ENCODE data around the gene STX10.

Gene STX10

DNA sequence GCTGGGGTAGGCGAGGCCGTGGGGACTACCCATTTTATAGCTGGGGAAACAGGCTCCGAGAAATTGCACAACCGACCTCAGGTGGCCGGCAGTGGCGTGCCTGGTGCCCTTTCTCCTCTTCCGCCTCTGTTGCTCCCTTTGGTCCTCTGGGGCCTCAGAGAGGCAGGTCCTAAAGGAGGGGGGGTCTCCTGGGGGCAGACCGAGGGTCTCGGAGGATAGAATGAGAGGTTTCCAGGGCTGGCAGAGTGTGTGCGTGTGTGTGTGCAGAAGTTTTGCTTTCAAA lies 11.3 kb downstream of the STX10 start:
- no peak for DNase-seq

DNA sequence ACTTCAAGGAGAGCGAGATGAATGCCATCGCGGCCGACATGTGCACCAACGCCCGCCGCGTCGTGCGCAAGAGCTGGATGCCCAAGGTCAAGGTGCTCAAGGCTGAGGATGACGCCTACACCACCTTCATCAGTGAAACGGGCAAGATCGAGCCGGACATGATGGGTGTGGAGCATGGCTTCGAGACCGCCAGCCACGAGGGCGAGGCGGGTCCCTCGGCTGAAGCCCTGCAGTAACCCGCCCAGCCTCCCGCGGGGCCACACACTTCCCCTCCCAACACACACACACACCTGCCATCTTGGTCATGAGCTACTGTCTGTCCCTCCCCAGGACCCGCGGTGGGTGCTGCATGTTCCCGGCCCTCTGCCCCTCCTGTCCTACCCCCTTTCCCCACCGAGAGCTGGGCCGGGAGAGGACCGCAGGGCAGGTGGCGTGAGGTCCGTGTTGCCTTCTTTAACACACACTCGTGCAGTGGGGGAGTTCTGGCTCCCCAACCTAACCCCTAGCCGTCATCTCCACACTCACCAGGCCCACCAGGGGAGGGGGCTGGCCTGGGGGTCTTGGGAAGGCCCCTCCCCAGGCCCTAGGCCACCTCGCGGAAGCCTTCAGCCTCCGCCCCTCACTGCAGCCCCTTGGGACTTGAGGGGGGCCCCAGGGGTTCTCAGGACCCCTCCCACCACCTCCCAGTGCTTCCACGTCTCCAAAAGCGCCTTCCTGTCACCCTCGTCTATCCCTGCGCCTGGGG lies 11.8 kb downstream of the STX10 start:
- DNase-seq = no peak

DNA sequence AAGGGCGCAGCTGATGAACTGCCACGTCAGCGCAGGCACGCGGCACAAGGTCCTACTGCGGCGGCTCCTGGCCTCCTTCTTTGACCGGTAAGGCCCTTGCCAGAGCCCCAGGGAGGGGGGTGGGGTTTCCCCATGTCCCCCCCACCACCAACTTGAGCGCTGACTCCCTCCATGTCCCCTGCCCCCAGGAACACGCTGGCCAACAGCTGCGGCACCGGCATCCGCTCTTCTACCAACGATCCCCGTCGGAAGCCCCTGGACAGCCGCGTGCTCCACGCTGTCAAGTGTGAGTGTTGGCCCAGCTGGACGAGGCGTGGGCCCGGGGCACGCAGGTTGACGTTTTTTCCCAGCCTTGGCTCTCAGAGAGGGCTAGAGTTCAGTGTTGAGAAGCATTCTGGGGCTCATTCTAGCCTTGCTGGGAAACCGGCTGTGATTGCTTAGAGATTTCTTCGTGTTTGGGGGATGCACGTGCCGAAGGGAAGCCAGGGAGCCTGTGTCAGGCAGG lies 12.8 kb downstream of the STX10 start:
- no peak for DNase-seq

GRCh38 chr19:13135068-13136062 lies 14.8 kb downstream of the STX10 start:
- no peak for DNase-seq

GRCh38 chr19:13134626-13135025 lies 15.5 kb downstream of the STX10 start:
- DNase-seq = no peak

GRCh38 chr19:13133241-13133870 lies 16.8 kb downstream of the STX10 start:
- DNase-seq = no peak

GRCh38 chr19:13132471-13133180 lies 17.5 kb downstream of the STX10 start:
- DNase-seq = no peak

GRCh38 chr19:13130886-13131490 lies 19.2 kb downstream of the STX10 start:
- DNase-seq = no peak

DNA sequence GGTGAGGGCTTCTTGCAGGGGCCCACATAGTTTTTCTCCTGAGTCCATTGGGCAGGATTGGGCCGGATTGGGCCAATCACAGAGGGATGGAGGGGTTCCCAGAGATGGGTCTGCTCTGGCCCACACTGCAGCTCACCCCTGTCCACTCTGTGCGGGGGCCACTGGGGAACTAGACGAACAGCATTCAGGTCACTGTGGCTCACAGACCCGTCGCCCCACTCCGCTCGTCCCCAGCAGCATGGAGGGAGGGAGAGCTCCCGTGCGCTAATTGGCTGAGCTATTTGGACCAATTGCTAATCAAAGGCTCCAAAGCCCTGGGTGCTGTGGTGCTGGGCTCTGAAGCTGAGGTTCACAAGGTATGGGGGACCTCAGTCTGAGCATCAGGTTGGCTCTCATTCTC lies 20.8 kb downstream of the STX10 start:
- no peak for DNase-seq

DNA sequence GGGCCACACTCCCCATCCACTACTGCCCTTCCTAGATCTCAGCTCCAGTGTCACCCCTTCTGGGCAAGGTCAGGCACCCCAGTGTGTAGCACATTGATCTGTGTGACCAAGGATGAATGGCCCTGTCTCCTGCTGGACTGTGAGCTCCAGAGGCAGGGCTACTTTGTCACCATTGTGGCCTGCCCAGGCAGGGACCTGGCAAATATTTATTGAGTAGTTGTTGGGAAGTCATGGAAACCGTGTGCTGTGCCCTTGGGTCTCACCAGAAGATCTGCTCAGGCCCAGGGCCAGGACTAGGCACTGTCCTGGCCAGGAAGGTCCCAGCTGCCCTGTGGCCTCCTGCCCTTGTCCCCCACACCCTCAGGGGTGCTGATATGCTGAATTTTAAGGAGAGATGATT lies 21.6 kb downstream of the STX10 start:
- DNase-seq = no peak

GRCh38 chr19:13127811-13128575 lies 22.2 kb downstream of the STX10 start:
- no peak for DNase-seq

GRCh38 chr19:13127051-13127450 lies 23.1 kb downstream of the STX10 start:
- DNase-seq = no peak

DNA sequence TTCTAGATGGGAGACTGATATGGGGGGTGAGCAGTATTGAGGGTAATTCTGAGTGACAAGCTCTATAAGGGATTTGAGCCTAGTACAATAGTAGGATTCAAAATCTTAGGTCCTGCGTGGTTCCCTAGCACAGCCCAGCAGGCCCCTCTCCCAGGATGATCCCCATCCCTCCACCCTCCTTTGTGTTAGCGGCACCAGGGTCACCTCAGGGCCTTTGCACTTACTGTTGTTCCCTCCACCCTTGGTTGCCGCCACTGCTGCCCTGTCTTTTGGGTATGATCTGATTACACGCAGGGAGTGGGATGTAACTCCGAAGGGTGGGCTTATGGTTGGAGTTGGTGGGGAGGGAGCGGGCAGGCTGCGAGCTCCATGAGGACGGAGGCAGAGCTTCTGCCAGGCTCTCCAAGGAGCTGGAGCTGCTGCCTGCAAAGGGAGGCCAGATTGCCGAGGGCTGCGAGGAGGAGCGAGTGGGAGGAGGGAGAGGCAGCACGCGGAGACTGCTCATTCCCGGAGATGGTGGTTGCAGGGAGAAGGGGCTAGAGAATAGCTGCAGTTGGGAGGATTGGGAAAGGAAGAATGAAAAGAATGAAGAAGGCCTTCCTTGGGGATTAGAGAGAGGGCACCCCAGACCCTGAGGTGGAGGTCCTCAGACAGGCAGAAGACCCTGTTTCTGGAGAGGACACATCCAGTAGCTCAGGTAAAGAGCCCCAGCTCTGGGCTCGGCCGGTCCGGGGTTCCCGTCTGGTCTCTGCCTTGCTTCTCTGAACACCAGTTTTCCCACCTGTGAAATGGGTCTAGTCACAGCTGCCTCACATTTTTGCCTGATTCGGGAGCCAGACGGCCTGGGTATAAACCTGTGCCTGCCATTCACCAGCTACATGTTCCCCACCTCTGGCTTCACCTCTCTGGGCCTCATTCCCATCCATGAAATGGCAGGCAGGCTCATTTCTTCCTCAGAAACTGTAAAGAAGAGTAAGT lies 26.9 kb downstream of the STX10 start:
- no peak for DNase-seq

- no peak for DNase-seq
Measured at GRCh38 chr19:13122275-13122878, 27.8 kb downstream of the STX10 start.

DNA sequence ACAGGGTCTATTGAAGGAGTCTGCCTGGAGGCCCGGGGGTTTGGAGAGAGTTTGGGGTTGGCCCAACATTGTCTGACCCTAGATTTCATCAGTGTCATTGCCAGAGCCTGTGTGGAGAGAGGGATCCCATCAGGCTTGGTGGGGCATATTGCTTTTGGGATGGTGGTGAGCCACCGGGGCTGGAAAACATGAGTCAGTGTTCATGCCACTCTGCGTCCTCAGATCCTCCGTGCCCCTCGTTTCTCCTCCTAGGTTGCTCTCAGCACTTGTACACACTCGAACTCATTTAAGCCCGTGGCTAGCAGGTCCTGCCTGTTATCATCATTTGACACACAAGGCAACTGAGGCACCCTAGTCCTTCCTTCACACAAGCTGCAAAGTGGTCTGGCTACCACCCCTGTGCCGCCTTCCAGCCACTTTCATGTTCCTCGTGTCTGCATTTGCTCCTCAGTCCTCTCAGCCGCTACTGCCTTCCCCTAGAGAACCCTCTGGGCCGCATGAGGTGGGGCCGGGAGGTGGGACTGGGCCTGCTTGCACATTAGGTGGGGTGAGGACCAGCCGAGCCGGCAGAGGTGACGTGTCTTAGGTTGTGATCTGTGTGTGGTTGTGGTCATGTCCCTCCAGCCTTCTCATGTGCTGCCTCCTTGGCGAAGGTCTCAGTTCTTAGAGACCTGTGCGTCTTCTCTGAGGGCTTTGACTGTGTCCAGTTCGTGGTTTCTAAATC lies 28.5 kb downstream of the STX10 start:
- DNase-seq = no peak

DNA sequence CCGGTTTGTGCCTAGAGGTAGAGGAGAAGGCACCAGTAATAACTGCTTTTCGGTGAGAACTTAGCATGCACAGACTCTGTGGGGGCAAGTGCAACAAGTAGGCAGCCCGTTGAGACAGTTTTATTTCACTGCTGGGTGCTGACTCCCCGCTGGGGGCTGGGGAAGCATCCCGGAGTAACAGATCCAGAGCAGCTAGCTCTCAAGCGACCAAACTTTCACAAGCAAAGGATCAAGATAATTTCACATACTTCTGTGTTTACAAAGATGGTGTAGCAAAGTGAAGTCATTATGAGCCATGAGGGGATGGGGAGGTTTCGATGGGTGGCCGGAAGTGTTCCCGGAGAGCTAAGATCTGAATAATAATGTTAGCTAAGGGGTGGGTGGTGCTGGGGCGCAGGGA lies 29.4 kb downstream of the STX10 start:
- DNase-seq = no peak

GRCh38 chr19:13120031-13120430 lies 30.1 kb downstream of the STX10 start:
- DNase-seq = no peak

GRCh38 chr19:13119627-13120026 lies 30.5 kb downstream of the STX10 start:
- no peak for DNase-seq

Measured in NCI-H2171 treated with DMSO at 0.1 percent for 48 hours (cell line).